Memory B cell (primary cell): ENCODE measurements around the gene BAIAP3.

Experiments
- ATAC-seq: fragments of 150-1000 bp; cut with Tn5 transposase; 2 replicates; pipeline ENCODE4 v1.10.0; 2021; ENCODE audit warnings: low read depth, mild to moderate bottlenecking, moderate library complexity
- DNase-seq, 2 donors: peaks; one replicate each; pipeline ENCODE4 v3.0.0; 2022; ENCODE audit warnings: low spot score in 2 of 2
- H3K27ac Mint-ChIP-seq: one replicate; pipeline ENCODE4 v1.8.0; 2022; ENCODE audit warnings: mild to moderate bottlenecking, moderate library complexity, mixed read lengths
- H3K27me3 Mint-ChIP-seq: one replicate; pipeline ENCODE4 v1.8.0; 2022; ENCODE audit warnings: mixed read lengths
- H3K36me3 Mint-ChIP-seq: one replicate; pipeline ENCODE4 v1.8.0; 2022; ENCODE audit warnings: mild to moderate bottlenecking, mixed read lengths
- H3K4me1 Mint-ChIP-seq: one replicate; pipeline ENCODE4 v1.8.0; 2022; ENCODE audit warnings: mixed read lengths
- H3K4me3 Mint-ChIP-seq: one replicate; pipeline ENCODE4 v1.8.0; 2022; ENCODE audit warnings: mild to moderate bottlenecking, moderate library complexity, mixed read lengths
- H3K9me3 Mint-ChIP-seq: one replicate; pipeline ENCODE4 v1.8.0; 2022; ENCODE audit warnings: mixed read lengths

Gene BAIAP3

GRCh38 chr16:1378087-1378803 lies 44.8 kb downstream of the BAIAP3 start:
- DNase-seq (no peak), ATAC-seq (no peak)
- H3K4me1 Mint-ChIP-seq = peaks cover 15% of the 10 kb centered on the region
- peak overlapping the region; percentile 91 for H3K27ac Mint-ChIP-seq
- peak overlapping the region; percentile 65 for H3K4me3 Mint-ChIP-seq
- H3K36me3 Mint-ChIP-seq = peaks cover 7% of the 10 kb centered on the region
- H3K27me3 Mint-ChIP-seq = no peaks in the 10 kb centered on the region
- H3K9me3 Mint-ChIP-seq = no peaks in the 10 kb centered on the region

- H3K36me3 Mint-ChIP-seq = peaks cover 7% of the 10 kb centered on the region
- H3K27me3 Mint-ChIP-seq = no peaks in the 10 kb centered on the region
- DNase-seq (peak; percentile 49 to 59), ATAC-seq (peak; percentile 74)
- peak overlapping the region; percentile 65 for H3K4me3 Mint-ChIP-seq
- peaks cover 15% of the 10 kb centered on the region for H3K4me1 Mint-ChIP-seq
- H3K9me3 Mint-ChIP-seq = no peaks in the 10 kb centered on the region
- H3K27ac Mint-ChIP-seq = peak overlapping the region; percentile 91
Observed at GRCh38 chr16:1378804-1379303, 45.4 kb downstream of the BAIAP3 start.

- Mint-ChIP-seq H3K4me3 (peak overlapping the region; percentile 83), H3K36me3 (peaks cover 7% of the 10 kb centered on the region), H3K4me1 (peaks cover 15% of the 10 kb centered on the region), H3K27me3 (no peaks in the 10 kb centered on the region), H3K27ac (peak overlapping the region; percentile 91), H3K9me3 (no peaks in the 10 kb centered on the region)
- DNase-seq = peak; percentile 59 to 74
- ATAC-seq = peak; percentile 69
Observed at GRCh38 chr16:1379304-1380076, 46.0 kb downstream of the BAIAP3 start.

GRCh38 chr16:1380195-1380594 lies 46.8 kb downstream of the BAIAP3 start:
- no peaks in the 10 kb centered on the region for H3K9me3 Mint-ChIP-seq
- H3K4me3 Mint-ChIP-seq = peak overlapping the region; percentile 83
- H3K27ac Mint-ChIP-seq = no peak overlapping the region
- H3K4me1 Mint-ChIP-seq = peaks cover 15% of the 10 kb centered on the region
- no peak for DNase-seq
- no peak for ATAC-seq
- peaks cover 11% of the 10 kb centered on the region for H3K36me3 Mint-ChIP-seq
- H3K27me3 Mint-ChIP-seq = no peaks in the 10 kb centered on the region

GRCh38 chr16:1381612-1382406 lies 48.4 kb downstream of the BAIAP3 start:
- H3K36me3 Mint-ChIP-seq = peaks cover 8% of the 10 kb centered on the region
- H3K4me3 Mint-ChIP-seq = no peak overlapping the region
- DNase-seq = no peak
- no peaks in the 10 kb centered on the region for H3K27me3 Mint-ChIP-seq
- no peak overlapping the region for H3K27ac Mint-ChIP-seq
- H3K4me1 Mint-ChIP-seq = peaks cover 13% of the 10 kb centered on the region
- ATAC-seq = no peak
- no peaks in the 10 kb centered on the region for H3K9me3 Mint-ChIP-seq

GRCh38 chr16:1383556-1383955 lies 50.1 kb downstream of the BAIAP3 start:
- peaks cover 5% of the 10 kb centered on the region for H3K36me3 Mint-ChIP-seq
- ATAC-seq (no peak), DNase-seq (no peak)
- H3K4me3 Mint-ChIP-seq = no peak overlapping the region
- H3K9me3 Mint-ChIP-seq = no peaks in the 10 kb centered on the region
- no peaks in the 10 kb centered on the region for H3K27me3 Mint-ChIP-seq
- H3K4me1 Mint-ChIP-seq = peaks cover 9% of the 10 kb centered on the region
- H3K27ac Mint-ChIP-seq = no peak overlapping the region

GRCh38 chr16:1385232-1385631 lies 51.8 kb downstream of the BAIAP3 start:
- no peak for DNase-seq
- no peaks in the 10 kb centered on the region for H3K27me3 Mint-ChIP-seq
- no peaks in the 10 kb centered on the region for H3K9me3 Mint-ChIP-seq
- no peak for ATAC-seq
- peaks cover under 1% of the 10 kb centered on the region for H3K4me1 Mint-ChIP-seq
- no peak overlapping the region for H3K4me3 Mint-ChIP-seq
- H3K36me3 Mint-ChIP-seq = peaks cover 5% of the 10 kb centered on the region
- no peak overlapping the region for H3K27ac Mint-ChIP-seq

GRCh38 chr16:1387331-1387730 lies 53.9 kb downstream of the BAIAP3 start:
- ATAC-seq = no peak
- H3K36me3 Mint-ChIP-seq = peaks cover 9% of the 10 kb centered on the region

GRCh38 chr16:1389762-1390161 lies 56.3 kb downstream of the BAIAP3 start:
- Mint-ChIP-seq H3K4me1 (no peaks in the 10 kb centered on the region), H3K4me3 (no peak overlapping the region), H3K27me3 (no peaks in the 10 kb centered on the region), H3K36me3 (peaks cover 8% of the 10 kb centered on the region), H3K27ac (no peak overlapping the region), H3K9me3 (no peaks in the 10 kb centered on the region)
- DNase-seq = no peak
- ATAC-seq = no peak

More at GRCh38 chr16:1387331-1387730, 53.9 kb downstream of the BAIAP3 start:
- DNase-seq = no peak
- Mint-ChIP-seq H3K9me3 (no peaks in the 10 kb centered on the region), H3K4me3 (no peak overlapping the region), H3K4me1 (no peaks in the 10 kb centered on the region), H3K27me3 (no peaks in the 10 kb centered on the region), H3K27ac (no peak overlapping the region)

- DNase-seq = no peak
- Mint-ChIP-seq H3K4me3 (no peak overlapping the region), H3K36me3 (peaks cover 6% of the 10 kb centered on the region), H3K27ac (no peak overlapping the region), H3K9me3 (no peaks in the 10 kb centered on the region), H3K4me1 (no peaks in the 10 kb centered on the region), H3K27me3 (no peaks in the 10 kb centered on the region)
- ATAC-seq = no peak
Observed at GRCh38 chr16:1390239-1390779, 56.9 kb downstream of the BAIAP3 start.

GRCh38 chr16:1392826-1393225 lies 59.4 kb downstream of the BAIAP3 start:
- H3K36me3 Mint-ChIP-seq = peaks cover 12% of the 10 kb centered on the region
- ATAC-seq (no peak), DNase-seq (no peak)
- no peak overlapping the region for H3K27ac Mint-ChIP-seq
- no peaks in the 10 kb centered on the region for H3K9me3 Mint-ChIP-seq
- no peaks in the 10 kb centered on the region for H3K27me3 Mint-ChIP-seq
- H3K4me3 Mint-ChIP-seq = no peak overlapping the region
- H3K4me1 Mint-ChIP-seq = no peaks in the 10 kb centered on the region

GRCh38 chr16:1393613-1394176 lies 60.2 kb downstream of the BAIAP3 start:
- DNase-seq (no peak), ATAC-seq (no peak)
- Mint-ChIP-seq H3K4me3 (no peak overlapping the region), H3K4me1 (no peaks in the 10 kb centered on the region), H3K9me3 (no peaks in the 10 kb centered on the region), H3K36me3 (peaks cover 13% of the 10 kb centered on the region), H3K27me3 (no peaks in the 10 kb centered on the region), H3K27ac (no peak overlapping the region)

- Mint-ChIP-seq H3K27me3 (no peaks in the 10 kb centered on the region), H3K27ac (no peak overlapping the region), H3K36me3 (peaks cover 15% of the 10 kb centered on the region), H3K4me3 (no peak overlapping the region), H3K4me1 (no peaks in the 10 kb centered on the region), H3K9me3 (no peaks in the 10 kb centered on the region)
- DNase-seq (no peak), ATAC-seq (no peak)
Observed at GRCh38 chr16:1394367-1394951, 61.0 kb downstream of the BAIAP3 start.
